Stimulated activated naive CD4-positive, alpha-beta T cell (primary cell): Measurements from ENCODE around the gene CNTN5.

Experiments used
- DNase-seq, 6 experiments: peaks; one replicate each; lab custom pipeline; 2025; lab: John Stamatoyannopoulos, UW

The CNTN5 gene

DNA sequence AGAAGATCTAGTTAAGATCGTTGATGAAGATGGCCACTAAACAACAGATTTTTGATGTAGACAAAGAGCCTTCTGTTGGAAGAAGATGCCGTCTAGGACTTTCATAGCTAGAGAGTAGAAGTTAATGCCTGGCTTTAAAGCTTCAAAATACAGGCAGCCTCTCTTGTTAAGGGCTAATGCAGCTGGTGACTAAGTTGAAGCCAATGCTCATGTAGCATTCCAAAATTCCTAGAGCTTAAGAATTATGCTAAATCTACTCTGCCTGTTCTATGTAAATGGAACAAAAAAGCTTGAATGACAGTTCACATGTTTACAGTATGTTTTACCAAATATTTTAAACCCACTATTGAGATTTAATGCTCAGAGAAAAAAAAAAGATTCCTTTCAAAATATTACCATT, 492.6 kb downstream of the CNTN5 start:
- no peak for DNase-seq

DNA sequence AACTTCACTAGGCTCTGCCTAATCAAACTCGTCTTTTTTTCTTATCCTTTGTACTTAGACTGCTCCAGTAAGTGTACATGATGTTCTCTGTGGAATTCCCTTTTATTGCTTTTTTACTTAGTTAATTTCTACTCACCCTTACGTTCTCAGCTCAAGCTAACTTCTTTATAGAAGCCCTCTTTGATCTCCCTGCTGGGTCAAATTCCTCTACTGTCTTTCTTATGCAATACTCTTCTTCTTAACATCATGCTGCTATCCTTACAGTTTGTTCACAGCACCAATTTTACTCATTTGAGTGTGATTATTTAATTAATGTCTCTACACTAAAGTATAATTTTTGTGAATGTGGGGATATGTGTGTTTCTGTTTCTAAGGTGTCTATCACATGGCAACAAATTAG, 498.3 kb downstream of the CNTN5 start:
- DNase-seq: no peak

DNA sequence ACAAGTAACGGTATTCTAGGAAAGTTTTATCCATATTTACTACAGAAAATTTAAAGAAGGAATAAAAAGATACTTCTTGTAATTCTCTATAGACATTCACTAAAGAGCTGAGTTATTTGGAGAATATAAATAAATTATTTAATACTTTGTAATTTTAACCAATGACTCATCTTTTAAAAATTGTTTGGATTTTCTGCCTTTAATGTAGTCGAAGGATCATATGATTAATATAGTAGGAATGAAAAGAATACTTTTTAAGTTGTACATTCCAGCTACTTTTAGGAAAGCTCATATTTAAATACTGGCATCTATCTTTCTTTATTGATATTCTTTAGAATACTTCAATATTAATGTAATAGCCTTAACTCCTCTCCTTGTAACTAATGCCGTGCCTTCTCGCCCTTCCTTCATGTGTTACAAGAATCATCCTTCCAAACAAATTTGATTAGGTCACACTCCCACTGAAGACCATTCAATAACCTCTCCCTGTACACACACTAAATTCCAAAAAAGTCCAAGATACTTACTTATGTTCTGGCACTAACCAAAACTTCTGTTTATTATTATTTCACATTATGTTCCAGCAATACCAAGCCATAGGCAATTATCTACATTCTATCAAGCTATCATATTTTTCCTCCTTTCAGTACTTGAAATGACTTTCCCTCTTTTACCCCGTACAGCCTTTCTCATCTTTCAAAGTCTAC, 501.9 kb downstream of the CNTN5 start:
- no peak for DNase-seq

DNA sequence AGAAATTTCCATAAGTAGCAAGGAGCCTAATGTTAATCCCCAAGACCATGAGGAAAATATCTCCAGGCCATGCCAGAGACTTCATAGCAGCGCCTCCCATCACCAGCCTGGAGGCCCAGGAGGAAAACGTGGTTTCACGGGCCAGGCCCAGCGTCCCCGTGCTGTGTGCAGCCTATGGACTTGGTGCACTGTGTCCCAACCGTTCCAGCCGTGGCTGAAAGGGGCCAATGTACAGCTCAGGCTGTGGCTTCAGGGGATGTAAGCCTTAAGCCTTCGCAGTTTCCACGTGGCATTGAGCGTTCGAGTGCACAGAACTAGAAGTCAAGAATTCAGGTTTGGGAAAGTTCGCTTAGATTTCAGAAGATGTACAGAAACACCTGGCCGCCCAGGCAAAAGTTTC, 510.7 kb downstream of the CNTN5 start:
- DNase-seq: no peak

DNA sequence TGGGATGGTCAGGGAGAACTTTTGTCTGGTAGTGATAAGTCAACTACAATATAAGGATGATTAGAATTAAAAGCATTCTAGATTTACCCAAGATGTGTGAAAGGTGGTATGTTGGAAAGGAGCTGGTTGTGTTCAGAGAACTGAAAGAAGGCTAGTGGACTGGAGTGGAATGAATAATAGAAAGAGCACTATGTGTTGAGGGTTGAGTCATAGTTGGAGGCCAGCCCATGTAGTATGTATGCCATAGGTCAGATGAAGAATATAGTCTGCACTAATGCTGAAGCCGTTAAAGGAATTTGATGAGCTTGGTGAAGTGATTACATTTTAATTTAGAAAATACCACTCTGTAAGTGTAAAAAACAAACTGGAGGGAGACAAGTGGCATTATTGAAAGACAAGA, 514.1 kb downstream of the CNTN5 start:
- no peak for DNase-seq

DNA sequence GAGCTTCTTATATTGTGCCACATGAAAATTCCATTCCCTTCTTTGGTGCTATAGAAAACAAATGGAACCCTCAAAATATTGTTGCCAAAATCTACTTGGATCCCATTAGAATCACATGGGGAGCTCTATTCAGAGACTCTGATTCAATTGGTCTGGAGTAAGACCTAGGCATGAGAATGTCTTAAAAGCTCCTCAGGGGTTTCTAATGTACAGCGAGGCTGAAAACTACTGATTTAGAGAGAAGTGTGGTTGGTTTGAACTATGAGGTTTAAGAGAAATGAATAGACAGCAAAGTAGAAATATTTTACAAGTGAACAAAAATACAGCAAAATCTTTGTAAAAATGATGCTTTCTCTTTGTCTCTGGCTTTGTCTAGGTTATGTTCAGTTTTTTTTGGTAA, 514.7 kb downstream of the CNTN5 start:
- no peak for DNase-seq

DNA sequence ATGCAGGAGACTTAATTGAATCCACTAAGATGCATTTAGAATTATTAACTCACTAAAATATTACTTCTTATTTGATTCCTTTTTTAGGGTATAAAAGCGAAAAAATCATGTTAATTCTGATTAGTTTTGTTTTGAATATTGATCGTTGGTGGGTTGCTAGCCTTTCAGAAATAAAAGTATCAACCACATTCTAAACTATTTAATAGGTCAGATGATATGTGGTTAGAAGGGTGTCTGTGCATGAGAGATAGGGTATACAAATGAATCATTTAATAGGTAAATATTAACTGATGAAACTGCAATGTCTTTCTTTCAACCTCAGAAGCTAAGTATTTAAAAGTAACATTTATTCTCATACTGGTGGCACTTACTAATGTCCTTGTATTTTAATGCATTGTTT, 515.1 kb downstream of the CNTN5 start:
- no peak for DNase-seq

DNA sequence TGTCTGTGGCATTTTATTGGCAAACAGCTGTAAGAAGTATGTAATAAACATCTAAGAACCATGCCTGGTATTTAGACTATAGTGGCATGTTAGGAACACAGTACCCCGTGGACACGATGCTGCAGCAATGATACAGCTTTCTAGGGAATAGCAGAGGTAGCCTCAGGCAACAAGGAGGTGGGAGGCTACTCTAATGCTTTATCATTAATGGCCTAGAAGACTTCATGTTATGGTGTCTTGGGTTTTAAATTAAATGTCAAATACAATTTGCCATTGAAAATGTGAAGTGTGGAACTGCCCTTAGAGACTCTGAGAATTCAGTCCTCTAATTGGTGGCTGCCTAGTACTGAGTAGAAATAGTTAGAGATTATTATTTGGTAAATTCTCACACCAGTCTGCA, 516.9 kb downstream of the CNTN5 start:
- no peak for DNase-seq

DNA sequence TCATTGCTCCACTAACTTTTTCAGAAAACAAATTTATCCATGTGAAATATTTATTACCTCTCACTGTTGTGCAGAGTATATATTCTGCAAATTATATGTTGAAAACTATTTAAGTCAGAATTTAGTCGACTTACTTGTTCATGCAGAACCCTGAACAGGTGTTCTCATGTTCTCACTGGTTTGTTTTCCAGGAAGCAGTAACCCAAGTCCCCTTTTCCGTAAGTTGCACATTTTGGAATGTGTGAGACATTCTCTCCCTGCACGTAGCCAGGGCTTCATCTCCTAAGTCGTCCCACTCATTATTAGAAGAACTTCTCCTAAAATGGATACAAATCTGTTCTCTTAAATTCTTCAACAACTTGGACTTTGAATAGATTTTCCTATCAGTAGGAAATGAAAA, 524.9 kb downstream of the CNTN5 start:
- DNase-seq: no peak

DNA sequence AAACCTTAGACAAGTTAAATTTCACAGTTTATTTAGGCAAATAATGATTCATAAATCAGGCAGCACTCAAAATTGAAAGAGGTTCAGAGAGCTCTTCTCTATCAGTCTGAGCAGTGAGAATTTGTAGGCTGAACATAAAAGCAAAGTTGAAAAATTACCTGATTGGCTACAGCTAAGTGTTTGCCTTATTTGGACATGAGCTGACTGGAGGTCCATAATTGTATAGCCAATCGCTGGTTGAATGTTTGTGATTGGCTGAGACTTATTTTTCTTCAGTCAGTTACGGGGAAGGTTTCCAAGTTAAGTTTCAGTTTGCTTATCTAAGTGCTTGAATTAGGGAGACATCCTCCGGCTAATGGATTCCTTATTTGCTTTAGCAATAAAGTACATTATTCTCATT, 527.5 kb downstream of the CNTN5 start:
- DNase-seq: no peak

DNA sequence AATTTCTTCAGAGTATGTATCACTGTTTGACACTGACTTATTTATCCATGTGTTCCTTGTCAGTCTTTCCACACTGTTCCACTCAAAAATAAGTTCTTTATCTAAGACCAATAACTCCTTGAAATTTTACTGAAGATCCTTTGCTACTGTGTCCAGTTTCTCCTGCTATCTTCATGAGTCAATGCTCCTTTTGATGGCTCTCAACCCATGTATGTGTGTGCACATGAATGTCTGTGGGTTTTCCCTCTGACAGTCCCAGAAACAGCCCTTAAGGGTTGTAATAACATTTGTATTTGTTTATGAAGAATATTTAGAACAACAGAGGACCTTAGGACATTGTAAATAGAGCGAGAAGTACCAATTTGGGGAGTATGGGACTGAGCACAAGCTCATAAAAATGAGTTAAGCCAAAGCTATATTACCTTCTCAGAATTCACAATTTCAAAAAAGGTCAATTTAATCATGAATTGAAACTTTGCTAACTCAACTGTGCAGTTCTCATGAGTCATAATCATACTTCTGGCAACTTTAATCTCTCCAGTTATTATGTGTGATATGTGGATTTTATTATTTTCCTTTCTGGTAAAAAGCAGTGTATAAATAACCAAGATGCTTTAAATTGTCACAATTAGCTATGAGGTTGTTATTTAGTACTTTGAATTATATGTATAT, 533.6 kb downstream of the CNTN5 start:
- no peak for DNase-seq

DNA sequence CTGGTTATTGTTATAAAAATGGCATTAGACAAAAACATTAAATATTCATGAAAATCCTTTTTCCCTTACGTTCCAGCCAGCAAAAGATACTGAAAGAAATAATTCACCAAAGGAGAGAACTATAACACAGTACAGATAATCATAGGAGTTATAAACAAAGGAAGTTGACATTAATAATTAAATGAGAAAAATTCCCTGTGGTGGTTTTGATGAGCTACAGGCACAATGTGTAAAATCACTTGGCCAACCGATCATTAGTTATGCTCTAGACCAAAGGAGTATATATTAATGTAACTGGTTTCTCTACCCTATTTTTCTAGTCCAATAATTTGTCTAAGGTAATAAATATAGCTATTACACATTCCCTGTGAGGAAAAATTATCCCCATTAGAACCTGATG, 534.7 kb downstream of the CNTN5 start:
- DNase-seq: no peak

DNA sequence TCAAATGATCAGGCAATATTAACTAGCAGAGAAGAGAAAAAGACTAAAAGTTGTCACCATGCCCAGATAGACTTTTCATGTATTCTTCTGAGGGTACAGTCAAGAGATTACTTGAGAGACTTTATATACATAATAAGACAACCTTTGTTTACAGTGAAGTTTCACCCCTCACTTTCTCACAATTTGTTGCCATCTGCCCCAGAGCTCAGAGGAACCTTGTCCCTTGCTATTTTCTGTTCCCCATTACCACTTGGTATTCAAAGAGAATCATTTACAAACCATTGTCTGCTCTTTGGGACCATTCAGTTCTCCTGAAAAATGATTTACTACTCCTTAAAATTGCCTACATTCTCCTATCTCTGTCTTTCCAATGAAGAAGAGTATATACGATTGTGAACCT, 544.6 kb downstream of the CNTN5 start:
- DNase-seq: no peak

DNA sequence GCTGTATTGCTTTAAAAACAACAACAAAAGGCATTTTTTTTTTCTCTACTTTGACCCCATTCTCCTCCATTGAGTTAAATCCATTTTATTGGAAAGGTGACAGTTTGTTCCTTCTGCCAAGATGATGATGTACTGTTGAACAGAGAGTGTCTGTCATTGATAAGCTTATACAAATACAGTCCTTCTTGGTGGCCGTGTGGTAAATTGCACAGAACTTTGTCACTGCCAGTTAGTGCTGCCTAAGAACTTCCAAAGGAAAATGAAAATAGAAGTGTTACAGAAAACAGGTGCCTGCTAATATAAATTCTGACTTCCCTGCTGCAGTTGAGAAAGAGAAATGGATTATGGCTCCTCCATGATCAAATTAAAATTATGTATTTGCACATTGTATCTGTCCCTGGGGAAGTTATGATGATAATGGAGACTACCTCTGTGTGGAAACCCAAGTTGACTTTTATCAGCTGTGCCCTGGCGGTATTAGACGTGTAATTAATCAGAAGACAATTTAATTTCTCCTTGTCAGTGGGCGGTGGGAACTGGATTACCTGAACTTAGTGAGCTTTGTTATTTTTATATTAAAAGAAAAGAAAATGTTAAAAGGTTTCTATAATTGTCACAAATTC, 546.7 kb downstream of the CNTN5 start:
- no peak for DNase-seq

DNA sequence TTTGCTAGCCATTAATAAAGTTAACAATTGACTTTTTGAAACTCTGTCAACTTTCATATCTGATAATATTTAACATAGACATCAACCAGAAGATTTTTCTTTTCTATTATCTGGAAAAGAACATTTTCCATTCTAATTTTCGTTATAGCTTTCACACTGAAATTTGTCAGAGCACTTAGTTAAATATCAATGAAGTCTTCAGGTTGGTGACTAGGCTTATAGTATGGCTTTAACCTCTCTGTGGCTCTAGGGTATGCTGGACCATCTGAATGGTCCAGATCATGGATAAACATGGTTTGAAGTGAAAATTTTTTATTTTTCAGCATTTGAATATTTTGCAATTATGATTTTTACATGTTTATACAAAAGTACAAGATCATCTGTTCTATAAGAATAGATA, 548.1 kb downstream of the CNTN5 start:
- no peak for DNase-seq

DNA sequence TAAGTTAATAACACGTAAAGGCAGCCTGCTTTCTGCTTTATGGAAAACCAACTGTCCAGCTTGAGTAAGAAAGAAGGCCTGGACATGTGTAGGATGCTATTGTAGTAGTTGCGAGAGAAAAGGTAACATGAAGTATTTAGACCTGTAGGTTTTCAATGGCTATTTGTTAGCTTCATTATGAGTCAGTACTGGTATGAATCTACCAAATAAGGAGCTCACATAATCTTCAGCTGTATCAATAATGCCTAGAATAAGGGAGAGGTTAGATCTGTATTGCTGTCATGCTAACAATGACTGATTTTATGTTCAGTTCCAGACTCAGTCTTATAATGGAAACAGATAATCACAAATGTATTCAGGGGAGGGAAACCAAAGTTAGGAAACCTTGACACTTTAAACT, 550.3 kb downstream of the CNTN5 start:
- no peak for DNase-seq

DNA sequence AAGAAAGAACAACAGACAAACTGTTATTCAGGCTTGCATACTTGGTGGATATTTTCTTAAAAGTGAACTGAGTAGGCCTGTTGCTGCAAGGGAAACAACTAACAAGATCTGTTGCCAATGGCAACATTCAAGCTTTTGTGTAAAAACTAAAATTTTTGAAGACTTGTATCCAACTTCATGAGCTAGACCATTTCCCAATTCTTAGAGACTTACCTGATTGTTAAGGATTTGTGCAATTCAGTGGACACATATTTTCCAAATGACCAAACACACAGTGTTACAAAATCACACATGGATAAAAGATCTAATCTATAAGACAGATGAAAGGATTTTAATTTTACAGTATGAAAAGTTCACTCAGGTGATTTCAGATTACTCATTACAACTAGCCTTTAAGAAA, 564.1 kb downstream of the CNTN5 start:
- DNase-seq: no peak

DNA sequence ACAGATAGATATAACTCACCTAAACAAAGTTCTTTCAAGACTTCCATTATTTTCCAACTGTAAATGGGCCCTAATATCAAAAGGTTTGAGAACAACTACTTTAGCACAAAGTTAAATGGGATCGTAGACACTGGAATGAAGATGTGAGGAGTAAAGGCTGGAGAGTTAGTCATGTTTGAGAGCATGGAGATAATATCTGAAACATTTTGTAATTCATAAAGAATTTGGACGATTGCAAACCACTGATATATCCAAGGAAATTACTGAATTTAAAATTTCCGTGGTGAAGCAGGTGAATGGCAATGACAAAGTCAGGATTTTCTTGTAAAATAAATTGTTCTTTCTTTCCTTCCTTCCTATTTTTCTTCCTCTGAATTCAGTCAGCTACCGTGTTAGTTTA, 564.9 kb downstream of the CNTN5 start:
- no peak for DNase-seq

DNA sequence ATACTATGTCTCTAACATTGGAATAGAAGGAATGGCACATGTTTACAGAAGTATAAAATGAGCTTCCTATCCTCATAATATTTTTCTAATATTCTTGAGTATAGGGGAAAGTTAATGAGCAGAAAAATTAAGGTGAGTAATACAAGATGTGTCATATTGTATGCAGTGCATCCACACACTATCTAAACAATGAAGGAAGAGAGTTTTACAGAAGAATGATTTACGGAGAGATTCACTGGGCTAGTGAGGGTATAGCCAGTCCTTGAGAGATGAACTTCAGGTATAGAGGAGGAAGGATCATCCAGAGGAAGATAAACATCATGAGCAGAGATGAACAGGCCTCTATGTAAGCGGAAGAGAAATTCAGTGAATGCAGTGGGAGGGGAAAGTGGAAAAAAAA, 569.0 kb downstream of the CNTN5 start:
- no peak for DNase-seq

DNA sequence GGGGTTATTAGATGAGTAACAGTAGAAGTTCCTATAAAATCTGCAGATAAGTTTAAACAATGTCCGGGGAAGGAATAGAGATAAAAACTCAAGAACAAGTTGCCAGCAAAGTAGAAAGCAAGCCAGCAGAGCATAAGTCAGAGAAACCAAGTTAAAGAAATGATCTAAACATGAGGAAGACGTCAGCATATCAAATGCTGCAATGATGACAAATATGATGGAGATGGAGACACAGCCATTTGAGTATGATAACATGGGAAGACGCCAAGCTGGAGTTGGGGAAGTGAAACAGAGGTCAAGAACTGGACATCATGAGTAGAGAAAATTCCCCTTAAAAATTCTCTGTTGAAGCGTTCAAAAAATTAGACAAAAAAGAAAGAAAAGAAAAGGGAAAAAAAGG, 571.5 kb downstream of the CNTN5 start:
- no peak for DNase-seq

DNA sequence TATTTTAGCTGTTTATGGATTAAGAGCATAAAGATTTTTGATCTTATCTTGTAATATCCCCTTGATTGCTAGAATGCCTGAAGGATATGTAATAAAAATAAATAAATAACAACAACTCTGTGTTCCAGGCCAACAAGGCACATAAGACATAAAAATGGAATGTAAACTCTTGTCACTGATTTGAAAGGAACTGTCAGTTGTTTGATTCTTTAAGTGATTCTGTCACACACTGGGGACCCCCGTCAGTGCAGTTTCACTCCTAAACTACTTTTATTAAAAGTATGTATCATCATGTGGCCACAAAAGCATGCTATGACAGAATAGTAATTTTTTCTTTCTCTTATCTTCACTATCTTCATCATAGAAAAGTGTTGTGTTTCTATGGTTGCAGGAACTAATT, 572.4 kb downstream of the CNTN5 start:
- no peak for DNase-seq

DNA sequence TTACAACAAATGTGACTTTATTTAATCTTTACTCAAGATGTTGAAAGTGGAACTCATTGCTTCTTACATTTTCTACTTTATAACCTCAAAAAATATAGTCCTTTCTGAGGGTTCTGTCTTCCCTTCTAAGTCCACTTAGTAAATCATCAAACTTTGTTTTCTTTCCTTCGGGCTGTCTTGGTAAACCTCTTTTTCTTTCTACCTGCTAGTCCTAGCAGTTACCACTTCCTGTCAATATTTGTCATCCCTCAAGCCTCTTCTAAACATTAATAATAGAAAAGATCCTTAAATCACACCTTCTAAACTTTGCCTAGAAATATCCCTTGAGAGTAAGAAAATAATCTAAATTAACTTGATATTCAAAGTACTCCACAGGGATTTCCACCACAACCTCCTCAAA, 580.4 kb downstream of the CNTN5 start:
- no peak for DNase-seq

DNA sequence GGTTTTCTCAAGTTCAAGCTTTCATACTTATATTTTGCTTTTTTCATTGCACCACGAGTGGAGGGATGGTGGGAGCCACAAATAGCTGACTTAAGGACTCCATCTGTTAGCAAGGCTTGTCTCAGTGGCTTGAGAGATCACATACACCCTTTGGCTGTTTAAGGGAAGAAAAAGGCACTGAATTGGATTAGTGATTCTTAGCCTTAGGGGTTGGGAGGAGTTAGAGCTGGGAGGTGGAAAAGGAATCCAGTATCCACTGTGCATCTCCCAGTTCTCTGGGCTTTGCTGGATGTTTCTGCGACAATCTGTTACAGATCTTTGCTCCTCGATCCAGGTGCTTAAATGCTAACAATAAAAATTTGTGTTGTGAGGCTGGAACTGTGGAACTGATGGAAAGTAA, 593.6 kb downstream of the CNTN5 start:
- no peak for DNase-seq

DNA sequence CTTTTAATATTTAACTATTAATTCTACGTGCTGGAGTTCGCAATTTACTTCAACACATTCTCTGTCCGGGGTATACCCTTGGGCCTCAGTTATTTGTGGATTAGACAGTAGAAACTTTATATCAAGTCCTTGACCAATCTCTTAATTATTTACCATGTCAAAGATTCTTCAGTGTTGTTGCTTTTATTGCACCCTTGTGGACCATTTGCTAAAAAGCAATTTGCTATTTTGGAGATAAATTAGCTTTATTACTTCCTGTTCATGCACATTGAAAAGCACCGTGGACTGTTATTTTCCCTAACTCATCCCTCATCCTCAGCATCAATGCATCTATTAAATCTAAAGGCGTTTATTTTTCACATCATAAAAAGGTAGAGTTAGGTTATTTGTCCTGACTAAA, 609.9 kb downstream of the CNTN5 start:
- DNase-seq: no peak
